Panc1 (cell line): ENCODE results near the gene FOXO6. TPM values are rescaled to one million over a fixed set of nuclear protein-coding genes. Genes with fewer than 3 reads are reported as not detected.

ENCODE experiments used
- ATAC-seq: fragments of 200-7000 bp; cut with Tn5 transposase; 2 replicates; pipeline ENCODE4 v1.9.1; 2020; ENCODE audit warnings: mild to moderate bottlenecking, moderate library complexity
- BruUV-seq: library from RNA; stranded (reverse); fragments of 400-500 nt; replicated peaks from 2 replicates; lab custom pipeline; 2021; lab: Mats Ljungman, UMichigan
- CTCF ChIA-PET: fragments of 300-600 bp; sonication (Branson Sonifier 250); formaldehyde crosslinking; loops from one replicate; lab custom pipeline; 2022; ENCODE audit warnings: antibody characterized with exemption; lab: Charles Lee
- POLR2A ChIA-PET: fragments of 300-600 bp; sonication (Branson Sonifier 250); formaldehyde crosslinking; loops from one replicate; lab custom pipeline; 2022; ENCODE audit warnings: antibody characterized with exemption; lab: Charles Lee
- DNase-seq: peaks from one replicate; pipeline ENCODE4 v3.0.0-alpha.2; 2010; ENCODE audit warnings: low read depth, low spot score
- H3K27ac ChIP-seq: 2 replicates; pipeline ENCODE4 v1.5.1; 2011; ENCODE audit warnings: mild to moderate bottlenecking, low read length, inconsistent platforms
- H3K27me3 ChIP-seq: fragments of 200-500 bp; sonication (Bioruptor generic); 2 replicates; pipeline ENCODE4 v1.6.0; 2014; ENCODE audit warnings: low read length, inconsistent platforms; ENCODE audit not compliant: control insufficient read depth, insufficient read depth
- H3K36me3 ChIP-seq: fragments of 200-500 bp; sonication (Bioruptor generic); 2 replicates; pipeline ENCODE4 v1.5.1; 2014; ENCODE audit warnings: inconsistent platforms, mild to moderate bottlenecking, low read length, moderate library complexity; ENCODE audit not compliant: control insufficient read depth, insufficient read depth
- H3K4me1 ChIP-seq: 2 replicates; pipeline ENCODE4 v1.5.1; 2011; ENCODE audit warnings: inconsistent platforms, mild to moderate bottlenecking, low read length, moderate library complexity; ENCODE audit not compliant: control insufficient read depth, insufficient read depth
- H3K4me3 ChIP-seq, 2 experiments: 2 replicates each; pipeline ENCODE4 v1.5.1; 2011 to 2012; ENCODE audit warnings: low read depth in 2 of 2, low read length in 2 of 2, mild to moderate bottlenecking in 2 of 2, inconsistent platforms in 1 of 2, moderate library complexity in 1 of 2
- H3K9me3 ChIP-seq: fragments of 200-500 bp; sonication (Bioruptor generic); 2 replicates; pipeline ENCODE4 v1.5.1; 2014; ENCODE audit warnings: low read depth, mild to moderate bottlenecking, inconsistent platforms, low read length, moderate library complexity; ENCODE audit not compliant: control insufficient read depth, insufficient read depth
- CTCF ChIP-seq: fragments of 450-650 bp; IDR thresholded peaks from 2 replicates; pipeline ENCODE4 v1.5.1; 2017; ENCODE audit warnings: mild to moderate bottlenecking
- POLR2AphosphoS5 ChIP-seq: IDR thresholded peaks from 2 replicates; pipeline ENCODE4 v1.6.1; 2012; ENCODE audit warnings: mild to moderate bottlenecking, low read depth, low read length, moderate library complexity
- REST ChIP-seq, 2 experiments: IDR thresholded peaks; 2 replicates each; pipeline ENCODE4 v1.6.1; 2011 to 2012; ENCODE audit warnings: low read depth in 2 of 2, control low read depth in 1 of 2, low read length in 1 of 2, mild to moderate bottlenecking in 1 of 2, moderate library complexity in 1 of 2; ENCODE audit not compliant: insufficient read depth in 1 of 2
- SIN3A ChIP-seq: IDR thresholded peaks from 2 replicates; pipeline ENCODE4 v1.6.1; 2012; ENCODE audit warnings: low read depth, mild to moderate bottlenecking, low read length, moderate library complexity, borderline replicate concordance; ENCODE audit not compliant: insufficient read depth
- TCF7L2 ChIP-seq: IDR thresholded peaks from 2 replicates; pipeline ENCODE4 v1.6.1; 2011; ENCODE audit warnings: mild to moderate bottlenecking, low read depth, low read length, inconsistent platforms
- in situ Hi-C: cut with HindIII; loops from 2 replicates; pipeline ENCODE4 v1.10.0; 2016; ENCODE audit warnings: low sequenced_read_pairs, low pct_unique_long_range_greater_than_20kb
- intact Hi-C: fragments of 100-400 bp; cut with micrococcal nuclease; formaldehyde crosslinking; loops from one replicate; pipeline ENCODE4 v1.10.0; 2022; ENCODE audit not compliant: unreplicated experiment
- total RNA-seq: library from RNA; stranded (reverse); gene quantifications from one replicate; pipeline ENCODE4 v1.2.1, GENCODE V29; 2021; ENCODE audit not compliant: unreplicated experiment

Gene FOXO6
- total RNA-seq, 1 experiment from 2014 or later: 2.5 TPM

GRCh38 chr1:41317361-41317760, 43.9 kb upstream of the FOXO6 start:
- ATAC-seq (no peak), DNase-seq (no peak)
- BruUV-seq: no TSS peak
- CTCF ChIA-PET: interaction anchor here (0.6 to 1.2 kb wide), 2 partner anchors 16 to 100 kb away, joined by 3 read pairs; no protein-coding TSS in a partner anchor
- Histone ChIP-seq H3K27me3 (no peaks in the 10 kb centered on the region), H3K4me1 (no peaks in the 10 kb centered on the region), H3K4me3 (no peak overlapping the region), H3K27ac (no peak overlapping the region), H3K36me3 (no peaks in the 10 kb centered on the region), H3K9me3 (no peaks in the 10 kb centered on the region)
- intact Hi-C loops: no loop called here
- no peak for TF ChIP-seq SIN3A
- no peak for TF ChIP-seq POLR2AphosphoS5
- no peak for TF ChIP-seq CTCF
- TF ChIP-seq REST (IDR thresholded peaks at IDR 0.05; ENCODE audit: insufficient read depth in 1 of 2, low read depth in 2 of 2, low read length in 1 of 2): no peak
- POLR2A ChIA-PET: no interaction called here
- in situ Hi-C loops: no loop called here

GRCh38 chr1:41318135-41318534, 43.1 kb upstream of the FOXO6 start:
- POLR2A ChIA-PET: no interaction called here
- TF ChIP-seq SIN3A (no peak), TCF7L2 (no peak)
- intact Hi-C loops: no loop called here
- no peaks in the 10 kb centered on the region for H3K27me3 ChIP-seq
- DNase-seq: no peak
- H3K4me1 ChIP-seq: no peaks in the 10 kb centered on the region
- no peaks in the 10 kb centered on the region for H3K36me3 ChIP-seq
- H3K27ac ChIP-seq: no peak overlapping the region
- no peaks in the 10 kb centered on the region for H3K9me3 ChIP-seq
- no peak overlapping the region for H3K4me3 ChIP-seq
- no peak for ATAC-seq
- in situ Hi-C loops: no loop called here
- CTCF ChIA-PET: interaction anchor here (0.6 to 1.2 kb wide), 2 partner anchors 16 to 99 kb away, joined by 3 read pairs; no protein-coding TSS in a partner anchor
- no TSS peak for BruUV-seq

- in situ Hi-C loops: no loop called here
- H3K27me3 ChIP-seq: no peaks in the 10 kb centered on the region
- no peaks in the 10 kb centered on the region for H3K9me3 ChIP-seq
- TF ChIP-seq REST (IDR thresholded peaks at IDR 0.05; ENCODE audit: insufficient read depth in 1 of 2, low read depth in 2 of 2, low read length in 1 of 2) (no peak), TCF7L2 (no peak), POLR2AphosphoS5 (no peak), CTCF (no peak), SIN3A (no peak)
- no peaks in the 10 kb centered on the region for H3K36me3 ChIP-seq
- intact Hi-C loops: no loop called here
- BruUV-seq: no TSS peak
- H3K4me3 ChIP-seq: no peak overlapping the region
- H3K4me1 ChIP-seq: no peaks in the 10 kb centered on the region
- CTCF ChIA-PET: no interaction called here
- DNase-seq (no peak), ATAC-seq (no peak)
- H3K27ac ChIP-seq: no peak overlapping the region
- POLR2A ChIA-PET: no interaction called here
Measured at GRCh38 chr1:41319106-41319755, 42.0 kb upstream of the FOXO6 start.
